ENCODE data around the gene TBC1D25.
A peak's percentile ranks its signal among the peaks of the same experiment; 100 is the strongest.
"Not testable (repeated sequence)": the region's sequence is repeated elsewhere in the genome, so short reads cannot be mapped to it uniquely, and the experiment has no call there.

Gene TBC1D25

GRCh38 chrX:48521353-48522243, 17.9 kb upstream of the TBC1D25 start, which contains the start of gene EBP:
Gene EBP (plus strand): TSS chrX:48521808. CDS start chrX:48523772, 1,964 bp downstream.
- no peaks in the 10 kb centered on the region for H3F3A ChIP-seq (ENCODE audit: insufficient read depth, low read length)
- H3K4me1 ChIP-seq (ENCODE audit: insufficient read depth, low read length, severe bottlenecking), result peaks cover 27% of the 10 kb centered on the region
- H3K36me3 ChIP-seq (ENCODE audit: insufficient read depth, low read length), result peaks cover 27% of the 10 kb centered on the region
- no peaks in the 10 kb centered on the region for H3K9me2 ChIP-seq (ENCODE audit: low read depth, low read length)
- no peaks in the 10 kb centered on the region for H3K27me3 ChIP-seq (ENCODE audit: insufficient read depth, low read length)
- H3K9ac ChIP-seq (ENCODE audit: low read length), result peak within 1 kb of the TSS; percentile 98
- peak within 1 kb of the TSS; percentile 91 for H3K4me2 ChIP-seq (ENCODE audit: low read length)
- H3K4me3 ChIP-seq (ENCODE audit: low read depth, low read length, poor library complexity, severe bottlenecking), result peak within 1 kb of the TSS; percentile 99
- H3K79me2 ChIP-seq (ENCODE audit: insufficient read depth, low read length), result peaks cover 9% of the 10 kb centered on the region
- H3K9me3 ChIP-seq (ENCODE audit: low read length), result no peaks in the 10 kb centered on the region
- TF ChIP-seq EZH2 (IDR thresholded peaks at IDR 0.05; ENCODE audit: borderline replicate concordance, low read length) (no peak), CTCF (IDR thresholded peaks at IDR 0.05; ENCODE audit: low read length) (no peak)
- no peak within 1 kb of the TSS for H2AFZ ChIP-seq (ENCODE audit: low read length)
- H3K27ac ChIP-seq (ENCODE audit: low read depth, low read length, poor library complexity, severe bottlenecking), result peak within 1 kb of the TSS; percentile 65
- no peaks in the 10 kb centered on the region for H4K20me1 ChIP-seq (ENCODE audit: insufficient read depth, low read length)

- Histone ChIP-seq H3K27me3 (ENCODE audit: insufficient read depth, low read length) (no peaks in the 10 kb centered on the region), H4K20me1 (ENCODE audit: insufficient read depth, low read length) (no peaks in the 10 kb centered on the region), H3K9me2 (ENCODE audit: low read depth, low read length) (no peaks in the 10 kb centered on the region), H3K36me3 (ENCODE audit: insufficient read depth, low read length) (peaks cover 34% of the 10 kb centered on the region), H3K4me1 (ENCODE audit: insufficient read depth, low read length, severe bottlenecking) (peaks cover 27% of the 10 kb centered on the region), H3F3A (ENCODE audit: insufficient read depth, low read length) (no peaks in the 10 kb centered on the region), H3K9ac (ENCODE audit: low read length) (peak overlapping the region; percentile 98), H2AFZ (ENCODE audit: low read length) (no peak overlapping the region), H3K4me2 (ENCODE audit: low read length) (peak overlapping the region; percentile 91), H3K79me2 (ENCODE audit: insufficient read depth, low read length) (peaks cover 9% of the 10 kb centered on the region), H3K4me3 (ENCODE audit: low read depth, low read length, poor library complexity, severe bottlenecking) (peak overlapping the region; percentile 99), H3K27ac (ENCODE audit: low read depth, low read length, poor library complexity, severe bottlenecking) (peak overlapping the region; percentile 65), H3K9me3 (ENCODE audit: low read length) (no peaks in the 10 kb centered on the region)
- TF ChIP-seq EZH2 (IDR thresholded peaks at IDR 0.05; ENCODE audit: borderline replicate concordance, low read length), result no peak
- TF ChIP-seq CTCF (IDR thresholded peaks at IDR 0.05; ENCODE audit: low read length), result no peak
Observed at GRCh38 chrX:48522291-48522690, 17.2 kb upstream of the TBC1D25 start.

GRCh38 chrX:48523682-48524081, 15.8 kb upstream of the TBC1D25 start:
- H3K4me1 ChIP-seq (ENCODE audit: insufficient read depth, low read length, severe bottlenecking), result peaks cover 27% of the 10 kb centered on the region
- H3K27ac ChIP-seq (ENCODE audit: low read depth, low read length, poor library complexity, severe bottlenecking), result no peak overlapping the region
- H3K27me3 ChIP-seq (ENCODE audit: insufficient read depth, low read length), result no peaks in the 10 kb centered on the region
- H3K79me2 ChIP-seq (ENCODE audit: insufficient read depth, low read length), result peaks cover 9% of the 10 kb centered on the region
- peaks cover 47% of the 10 kb centered on the region for H3K36me3 ChIP-seq (ENCODE audit: insufficient read depth, low read length)
- no peaks in the 10 kb centered on the region for H3K9me3 ChIP-seq (ENCODE audit: low read length)
- H4K20me1 ChIP-seq (ENCODE audit: insufficient read depth, low read length), result no peaks in the 10 kb centered on the region
- no peaks in the 10 kb centered on the region for H3K9me2 ChIP-seq (ENCODE audit: low read depth, low read length)
- no peak overlapping the region for H2AFZ ChIP-seq (ENCODE audit: low read length)
- H3F3A ChIP-seq (ENCODE audit: insufficient read depth, low read length), result no peaks in the 10 kb centered on the region
- no peak overlapping the region for H3K4me2 ChIP-seq (ENCODE audit: low read length)
- H3K4me3 ChIP-seq (ENCODE audit: low read depth, low read length, poor library complexity, severe bottlenecking), result no peak overlapping the region
- H3K9ac ChIP-seq (ENCODE audit: low read length), result no peak overlapping the region
- TF ChIP-seq CTCF (IDR thresholded peaks at IDR 0.05; ENCODE audit: low read length), result no peak
- no peak for TF ChIP-seq EZH2 (IDR thresholded peaks at IDR 0.05; ENCODE audit: borderline replicate concordance, low read length)

- not testable (repeated sequence) for H3K9me3 ChIP-seq (ENCODE audit: low read length)
Observed at GRCh38 chrX:48525853-48526252, 13.7 kb upstream of the TBC1D25 start.

More at GRCh38 chrX:48525853-48526252, 13.7 kb upstream of the TBC1D25 start:
- H3K9me2 ChIP-seq (ENCODE audit: low read depth, low read length); H3K79me2 ChIP-seq (ENCODE audit: insufficient read depth, low read length); H3K27me3 ChIP-seq (ENCODE audit: insufficient read depth, low read length); H3K4me2 ChIP-seq (ENCODE audit: low read length); H4K20me1 ChIP-seq (ENCODE audit: insufficient read depth, low read length); H2AFZ ChIP-seq (ENCODE audit: low read length); H3F3A ChIP-seq (ENCODE audit: insufficient read depth, low read length); H3K9ac ChIP-seq (ENCODE audit: low read length); H3K4me3 ChIP-seq (ENCODE audit: low read depth, low read length, poor library complexity, severe bottlenecking); H3K27ac ChIP-seq (ENCODE audit: low read depth, low read length, poor library complexity, severe bottlenecking): not testable (repeated sequence)
- peaks cover 23% of the 10 kb centered on the region for H3K4me1 ChIP-seq (ENCODE audit: insufficient read depth, low read length, severe bottlenecking)
- H3K36me3 ChIP-seq (ENCODE audit: insufficient read depth, low read length), result peaks cover 49% of the 10 kb centered on the region
